ENCODE data around the gene LUC7L3. TPM values are rescaled to one million over a fixed set of nuclear protein-coding genes. Genes with fewer than 3 reads are reported as not detected.

The LUC7L3 gene
- total RNA-seq, 1 experiment from 2014 or later: 184 TPM

GRCh38 chr17:50715471-50715870, 3.9 kb upstream of the LUC7L3 start:
- ChIA-PET POLR2A (interaction anchor here (1.5 kb wide), 1 partner anchor 10 kb away, joined by 4 read pairs; no protein-coding TSS in a partner anchor), RAD21 (ENCODE audit: low non-redundant PET in 1 of 2, low total read pairs in 2 of 2, uncharacterized antibody in 2 of 2, unreplicated experiment in 2 of 2) (no interaction called here), CTCF (no interaction called here)
- Histone ChIP-seq H3K9ac (ENCODE audit: low read length) (no peak overlapping the region), H3K79me2 (ENCODE audit: insufficient read depth, low read length) (peaks cover 12% of the 10 kb centered on the region), H3K27me3 (ENCODE audit: insufficient read depth, low read length) (no peaks in the 10 kb centered on the region), H3K4me1 (ENCODE audit: control insufficient read depth in 1 of 2, insufficient read depth in 2 of 2, low read length in 2 of 2) (peaks cover 10 to 30% of the 10 kb centered on the region in 2 experiments), H2AFZ (ENCODE audit: low read depth, low read length, poor library complexity, severe bottlenecking) (peak overlapping the region; percentile 45), H3K27ac (ENCODE audit: low read depth, low read length) (no peak overlapping the region), H3K4me3 (replicated peaks in 1 of 2; ENCODE audit: low read depth in 1 of 2, low read length in 2 of 2) (no peak overlapping the region), H3K36me3 (ENCODE audit: control insufficient read depth in 1 of 2, insufficient read depth in 2 of 2, low read length in 2 of 2) (no peaks in the 10 kb centered on the region), H3K4me2 (ENCODE audit: low read length) (no peak overlapping the region), H4K20me1 (ENCODE audit: insufficient read depth) (peaks cover 3% of the 10 kb centered on the region; the same call in 1 of the 2 replicates), H3K9me2 (ENCODE audit: insufficient read depth) (no peaks in the 10 kb centered on the region), H3K9me3 (ENCODE audit: control insufficient read depth in 1 of 2, insufficient read depth in 1 of 2, low read depth in 1 of 2, low read length in 2 of 2) (no peaks in the 10 kb centered on the region)
- no peak for ATAC-seq
- no peak for TF ChIP-seq EGR1 (IDR thresholded peaks at IDR 0.05; ENCODE audit: low read depth)
- TF ChIP-seq RAD21 (IDR thresholded peaks at IDR 0.05; ENCODE audit: low read depth): no peak
- TF ChIP-seq, protein P1, sequence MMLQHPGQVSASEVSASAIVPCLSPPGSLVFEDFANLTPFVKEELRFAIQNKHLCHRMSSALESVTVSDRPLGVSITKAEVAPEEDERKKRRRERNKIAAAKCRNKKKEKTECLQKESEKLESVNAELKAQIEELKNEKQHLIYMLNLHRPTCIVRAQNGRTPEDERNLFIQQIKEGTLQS (IDR thresholded peaks at IDR 0.05): no peak
- TF ChIP-seq YY1 (IDR thresholded peaks at IDR 0.05; ENCODE audit: extremely low read depth, insufficient replicate concordance, low read depth, low read length): no peak
- TF ChIP-seq ZNF274 (IDR thresholded peaks at IDR 0.05; ENCODE audit: low read depth, low read length): no peak
- no peak for TF ChIP-seq POLR2AphosphoS5 (IDR thresholded peaks at IDR 0.05; ENCODE audit: low read depth, low read length)
- TF ChIP-seq, protein P2, sequence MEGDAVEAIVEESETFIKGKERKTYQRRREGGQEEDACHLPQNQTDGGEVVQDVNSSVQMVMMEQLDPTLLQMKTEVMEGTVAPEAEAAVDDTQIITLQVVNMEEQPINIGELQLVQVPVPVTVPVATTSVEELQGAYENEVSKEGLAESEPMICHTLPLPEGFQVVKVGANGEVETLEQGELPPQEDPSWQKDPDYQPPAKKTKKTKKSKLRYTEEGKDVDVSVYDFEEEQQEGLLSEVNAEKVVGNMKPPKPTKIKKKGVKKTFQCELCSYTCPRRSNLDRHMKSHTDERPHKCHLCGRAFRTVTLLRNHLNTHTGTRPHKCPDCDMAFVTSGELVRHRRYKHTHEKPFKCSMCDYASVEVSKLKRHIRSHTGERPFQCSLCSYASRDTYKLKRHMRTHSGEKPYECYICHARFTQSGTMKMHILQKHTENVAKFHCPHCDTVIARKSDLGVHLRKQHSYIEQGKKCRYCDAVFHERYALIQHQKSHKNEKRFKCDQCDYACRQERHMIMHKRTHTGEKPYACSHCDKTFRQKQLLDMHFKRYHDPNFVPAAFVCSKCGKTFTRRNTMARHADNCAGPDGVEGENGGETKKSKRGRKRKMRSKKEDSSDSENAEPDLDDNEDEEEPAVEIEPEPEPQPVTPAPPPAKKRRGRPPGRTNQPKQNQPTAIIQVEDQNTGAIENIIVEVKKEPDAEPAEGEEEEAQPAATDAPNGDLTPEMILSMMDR (IDR thresholded peaks at IDR 0.05 in 2 of 3, conservative IDR thresholded peaks at IDR 0.05 in 1 of 3; ENCODE audit: borderline replicate concordance in 1 of 3, insufficient read depth in 1 of 3, low read depth in 2 of 3, low read length in 2 of 3): no peak
- no peak for TF ChIP-seq FOSL1 (IDR thresholded peaks at IDR 0.05; ENCODE audit: low read depth)
- no peak for TF ChIP-seq MAX (IDR thresholded peaks at IDR 0.05)
- no peak for TF ChIP-seq POLR2A (IDR thresholded peaks at IDR 0.05; ENCODE audit: borderline replicate concordance, extremely low read depth, insufficient read depth, insufficient read length)
- no peak for TF ChIP-seq JUND (IDR thresholded peaks at IDR 0.05)
- no peak for TF ChIP-seq SP1 (IDR thresholded peaks at IDR 0.05; ENCODE audit: low read depth)
- no peak for TF ChIP-seq EZH2 (IDR thresholded peaks at IDR 0.05)
- TF ChIP-seq CEBPB (IDR thresholded peaks at IDR 0.05; ENCODE audit: low read depth): no peak
- TF ChIP-seq SRF (IDR thresholded peaks at IDR 0.05; ENCODE audit: low read depth): no peak
- TF ChIP-seq CBX3 (IDR thresholded peaks at IDR 0.05; ENCODE audit: low read depth): no peak
- TF ChIP-seq TCF7L2 (IDR thresholded peaks at IDR 0.05; ENCODE audit: borderline replicate concordance, extremely low read depth, insufficient read depth, insufficient read length): no peak
- TF ChIP-seq EZH2phosphoT487 (IDR thresholded peaks at IDR 0.05; ENCODE audit: borderline replicate concordance): no peak
- intact Hi-C loops (cut with micrococcal nuclease): no loop called here
- no TSS peak for BruUV-seq (replicated peaks)
- DNase-seq (ENCODE audit: low read depth, low spot score): no peak
